Thymus (tissue), 14 donors: ENCODE results near the gene RABAC1. TPM values are rescaled to one million over a fixed set of nuclear protein-coding genes. Genes with fewer than 3 reads are reported as not detected.

Experiments
- DNase-seq, 9 donors: peaks; one replicate each; pipeline ENCODE4 v3.0.0-alpha.2; 2013; ENCODE audit warnings: low spot score in 9 of 9, low read depth in 6 of 9, missing footprints in 1 of 9
- H3K27ac ChIP-seq, 2 donors: one replicate each; pipeline ENCODE4 v1.5.1; 2013; ENCODE audit warnings: control low read depth in 1 of 2, low read depth in 1 of 2, low read length in 1 of 2, mild to moderate bottlenecking in 1 of 2, moderate library complexity in 1 of 2
- H3K27me3 ChIP-seq, 2 donors: one replicate each; pipeline ENCODE4 v1.5.1; 2013; ENCODE audit warnings: low read length in 1 of 2; ENCODE audit not compliant: control insufficient read depth in 2 of 2, insufficient read depth in 1 of 2
- H3K36me3 ChIP-seq, 2 donors: one replicate each; pipeline ENCODE4 v1.5.1; 2013; ENCODE audit warnings: low read length in 1 of 2, mild to moderate bottlenecking in 1 of 2, moderate library complexity in 1 of 2; ENCODE audit not compliant: control insufficient read depth in 2 of 2, insufficient read depth in 2 of 2
- H3K4me1 ChIP-seq, 2 donors: one replicate each; pipeline ENCODE4 v1.5.1; 2013; ENCODE audit warnings: low read length in 2 of 2; ENCODE audit not compliant: control insufficient read depth in 2 of 2, insufficient read depth in 2 of 2
- H3K4me3 ChIP-seq, 2 donors: one replicate each; pipeline ENCODE4 v1.5.1; 2013; ENCODE audit warnings: low read length in 2 of 2, control low read depth in 1 of 2, mild to moderate bottlenecking in 1 of 2
- H3K9me3 ChIP-seq, 2 donors: one replicate each; pipeline ENCODE4 v1.5.1; 2013; ENCODE audit warnings: low read length in 1 of 2, mild to moderate bottlenecking in 1 of 2; ENCODE audit not compliant: control insufficient read depth in 2 of 2, insufficient read depth in 1 of 2
- WGBS: extraction: QIAGEN DNeasy Blood & Tissue Kit; methylation state at CpG from one replicate; pipeline ENCODE4 v1.1.7; 2013; 5-methylcytosine and 5-hydroxymethylcytosine counted together
- long read RNA-seq, 10 donors: transcript quantifications; one replicate each; lab custom pipeline, GENCODE V29; 2026
- polyA plus RNA-seq: library from polyadenylated mRNA; stranded (reverse); fragments of 200-250 nt; gene quantifications from one replicate; pipeline ENCODE4 v1.2.3, GENCODE V29; 2013
- total RNA-seq: library from RNA; stranded (reverse); fragments of 120-200 nt; gene quantifications from one replicate; pipeline ENCODE4 v1.2.4, GENCODE V29; 2013
- donor health status: healthy.

The RABAC1 gene
- total RNA-seq, result 116 TPM
- polyA plus RNA-seq, result 111 TPM
- long read RNA-seq, donor 1, partial matches to known transcripts, result 0 of 6 reads
- long read RNA-seq, donor 1, other reads (novel, unspliced or antisense), result 0 of 6 reads
- long read RNA-seq, donor 2, transcript RABAC1-201 (5 exons, 821 nt), result major isoform, 62 of 78 reads
- long read RNA-seq, donor 2, partial matches to known transcripts, result 0 of 78 reads
- long read RNA-seq, donor 2, other reads (novel, unspliced or antisense), result 6 of 78 reads
- long read RNA-seq, donor 3, transcript RABAC1-201 (5 exons, 821 nt), result major isoform, 91 of 126 reads
- long read RNA-seq, donor 3, transcript RABAC1-204 (1 exons, 662 nt), result minor isoform, 6 of 126 reads
- long read RNA-seq, donor 3, partial matches to known transcripts, result 15 of 126 reads
- long read RNA-seq, donor 3, other reads (novel, unspliced or antisense), result 12 of 126 reads
- long read RNA-seq, donor 4, transcript RABAC1-201 (5 exons, 821 nt), result major isoform, 19 of 30 reads
- long read RNA-seq, donor 4, transcript RABAC1-204 (1 exons, 662 nt), result minor isoform, 8 of 30 reads
- long read RNA-seq, donor 4, partial matches to known transcripts, result 0 of 30 reads
- long read RNA-seq, donor 4, other reads (novel, unspliced or antisense), result 0 of 30 reads
- long read RNA-seq, donor 5, transcript RABAC1-201 (5 exons, 821 nt), result major isoform, 89 of 116 reads
- long read RNA-seq, donor 5, transcript RABAC1-204 (1 exons, 662 nt), result minor isoform, 7 of 116 reads
- long read RNA-seq, donor 5, partial matches to known transcripts, result 5 of 116 reads
- long read RNA-seq, donor 5, other reads (novel, unspliced or antisense), result 6 of 116 reads
- long read RNA-seq, donor 6, transcript RABAC1-201 (5 exons, 821 nt), result major isoform, 43 of 53 reads
- long read RNA-seq, donor 6, transcript RABAC1-204 (1 exons, 662 nt), result minor isoform, 5 of 53 reads
- long read RNA-seq, donor 6, partial matches to known transcripts, result 0 of 53 reads
- long read RNA-seq, donor 6, other reads (novel, unspliced or antisense), result 0 of 53 reads
- long read RNA-seq, donor 7, transcript RABAC1-201 (5 exons, 821 nt), result major isoform, 29 of 48 reads
- long read RNA-seq, donor 7, transcript RABAC1-204 (1 exons, 662 nt), result minor isoform, 7 of 48 reads
- long read RNA-seq, donor 7, partial matches to known transcripts, result 0 of 48 reads
- long read RNA-seq, donor 7, other reads (novel, unspliced or antisense), result 7 of 48 reads
- long read RNA-seq, donor 8, transcript RABAC1-201 (5 exons, 821 nt), result major isoform, 15 of 18 reads
- long read RNA-seq, donor 8, partial matches to known transcripts, result 0 of 18 reads
- long read RNA-seq, donor 8, other reads (novel, unspliced or antisense), result 0 of 18 reads
- long read RNA-seq, donor 9, transcript RABAC1-201 (5 exons, 821 nt), result major isoform, 35 of 46 reads
- long read RNA-seq, donor 9, partial matches to known transcripts, result 5 of 46 reads
- long read RNA-seq, donor 9, other reads (novel, unspliced or antisense), result 0 of 46 reads
- long read RNA-seq, donor 10, transcript RABAC1-201 (5 exons, 821 nt), result major isoform, 50 of 59 reads
- long read RNA-seq, donor 10, partial matches to known transcripts, result 0 of 59 reads
- long read RNA-seq, donor 10, other reads (novel, unspliced or antisense), result 5 of 59 reads

DNA sequence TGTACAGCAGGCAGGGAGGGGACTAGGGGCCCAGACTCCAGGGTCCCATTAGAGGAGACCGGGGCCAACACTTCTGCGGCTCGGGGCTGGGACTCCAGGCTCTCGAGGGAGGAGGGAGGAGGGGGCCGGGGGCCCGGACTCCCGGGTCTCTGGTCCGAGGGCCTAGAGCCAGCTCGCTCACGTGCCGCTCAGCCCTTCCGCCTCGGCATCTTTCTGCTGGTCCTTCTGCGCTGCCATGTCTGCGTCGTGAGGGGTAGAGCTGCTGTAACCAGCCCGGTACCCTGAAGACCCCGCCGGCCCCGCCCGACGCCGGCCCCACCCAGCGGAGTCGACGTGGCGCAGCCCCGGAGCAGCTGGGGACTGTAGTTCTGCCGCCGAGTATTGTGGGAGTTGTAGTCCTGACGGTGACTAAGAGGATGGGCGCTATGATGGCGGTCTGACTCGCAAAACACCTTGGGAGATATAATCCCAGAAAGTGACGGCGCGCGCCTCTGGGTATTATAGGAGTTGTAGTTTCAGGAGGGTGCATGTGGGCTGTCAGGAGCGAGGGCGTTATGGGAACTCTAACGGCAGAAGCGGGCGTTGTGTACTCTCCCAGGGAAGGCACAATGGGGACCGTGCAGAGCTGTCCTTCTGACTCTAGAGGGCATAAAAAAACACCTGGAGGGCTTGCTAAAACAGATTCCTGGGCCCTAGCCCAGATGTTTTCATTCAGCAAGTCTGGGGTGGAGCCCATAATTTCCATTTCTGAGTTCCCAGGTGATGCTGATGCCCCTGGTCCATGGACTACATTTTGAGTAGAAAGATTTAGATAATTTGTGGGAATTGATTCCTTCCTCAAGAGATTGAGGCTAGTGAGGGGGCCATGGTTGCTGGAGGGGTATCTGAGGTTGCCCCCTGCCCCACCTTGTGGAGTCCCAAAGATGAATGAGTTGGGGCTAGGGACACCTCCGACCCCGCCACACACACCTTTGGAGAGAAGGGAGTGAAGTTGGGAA lies at the start of gene RABAC1:
Gene RABAC1, minus strand, starts transcription at position 266 of the 998 bp plus-strand sequence. Its CDS starts 29 bp downstream, at position 237.
- DNase-seq, result peak; percentile 85 to 97 (median 93)
- Histone ChIP-seq H3K36me3 (peaks cover 13 to 23% of the 10 kb centered on the region in 2 donors), H3K27me3 (no peaks in the 10 kb centered on the region), H3K4me3 (peak within 1 kb of the TSS; percentile 62 to 95), H3K27ac (peak within 1 kb of the TSS; percentile 70 to 89), H3K9me3 (no peaks in the 10 kb centered on the region), H3K4me1 (peaks cover 2 to 21% of the 10 kb centered on the region in 2 donors)
- WGBS, result 5% methylated on average over 46 of the region's 46 CpGs

GRCh38 chr19:42006569-42006968 lies 47.4 kb upstream of the RABAC1 start:
- DNase-seq, result no peak
- 96% methylated on average over 13 of the region's 13 CpGs for WGBS
- Histone ChIP-seq H3K36me3 (no peaks in the 10 kb centered on the region), H3K4me3 (no peak overlapping the region), H3K4me1 (no peaks in the 10 kb centered on the region), H3K9me3 (no peaks in the 10 kb centered on the region), H3K27me3 (peaks cover 0 to 9% of the 10 kb centered on the region in 2 donors), H3K27ac (no peak overlapping the region)

DNA sequence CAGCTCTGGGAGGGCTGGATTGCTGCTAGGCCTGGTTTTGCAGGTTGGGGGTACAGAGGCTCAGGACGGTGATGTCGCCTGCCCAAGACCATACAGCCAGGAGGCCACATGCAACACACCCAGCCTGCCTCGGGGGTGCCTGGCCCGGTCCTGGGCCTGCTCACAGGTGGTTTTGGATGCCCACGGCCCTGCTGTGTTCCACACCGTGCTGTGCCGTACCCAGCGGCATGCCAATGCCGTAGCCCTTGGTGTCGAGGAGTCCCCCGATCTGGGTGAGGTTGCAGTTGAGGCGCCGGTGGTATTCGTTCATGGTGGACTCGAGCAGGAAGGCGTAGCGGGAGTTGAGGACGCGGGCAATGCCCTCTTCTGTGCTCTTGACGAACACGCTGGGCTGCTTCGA lies 46.4 kb upstream of the RABAC1 start:
- peaks cover 5 to 19% of the 10 kb centered on the region in 2 donors for H3K27me3 ChIP-seq
- no peaks in the 10 kb centered on the region for H3K36me3 ChIP-seq
- 97% methylated on average over 22 of the region's 22 CpGs for WGBS
- no peaks in the 10 kb centered on the region for H3K4me1 ChIP-seq
- DNase-seq, result no peak
- peaks cover 0 to 1% of the 10 kb centered on the region in 2 donors for H3K9me3 ChIP-seq
- H3K27ac ChIP-seq, result no peak overlapping the region
- H3K4me3 ChIP-seq, result no peak overlapping the region

DNA sequence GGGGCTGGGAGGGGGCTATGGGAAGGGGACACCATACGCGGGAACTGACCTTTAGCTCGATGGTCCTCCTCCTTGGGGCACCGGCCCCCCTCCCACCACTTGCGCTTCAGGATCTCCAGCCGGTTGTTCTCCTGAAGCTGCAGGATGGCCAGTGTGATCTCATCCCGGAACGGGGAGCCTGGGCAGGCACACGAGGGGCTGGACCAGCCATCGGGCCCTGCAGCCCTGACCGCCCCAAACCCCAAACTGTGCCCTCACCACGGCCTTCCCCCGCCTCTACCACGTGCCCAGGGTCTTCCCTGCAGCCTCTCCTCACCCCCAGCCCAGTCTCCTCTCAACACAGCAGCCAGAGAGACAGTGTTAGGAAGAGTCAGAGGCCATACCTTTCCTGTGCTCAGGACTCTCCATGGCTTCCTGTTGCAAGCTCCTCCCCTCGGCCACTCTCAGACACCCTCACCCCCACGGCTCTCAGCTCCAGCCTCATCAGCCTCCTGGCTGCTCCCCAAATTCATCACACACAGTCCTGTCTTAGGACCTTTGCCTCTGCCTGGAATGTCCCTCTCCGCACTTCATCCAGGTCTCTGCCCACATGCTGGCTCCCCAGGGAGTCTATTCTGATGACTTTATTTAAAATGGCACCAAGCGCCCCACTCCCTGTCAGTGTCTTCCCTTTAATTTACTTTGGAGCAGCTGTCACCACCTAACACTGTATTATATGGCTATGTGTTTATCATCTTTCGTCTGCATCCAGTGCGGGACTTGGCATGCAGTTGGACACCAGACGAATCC lies 44.6 kb upstream of the RABAC1 start:
- WGBS, result 96% methylated on average over 21 of the region's 21 CpGs
- peaks cover 23 to 34% of the 10 kb centered on the region in 2 donors for H3K27me3 ChIP-seq

GRCh38 chr19:41999878-42000208 lies 40.7 kb upstream of the RABAC1 start:
- Histone ChIP-seq H3K27ac (no peak overlapping the region), H3K4me3 (no peak overlapping the region), H3K27me3 (peaks cover 49 to 73% of the 10 kb centered on the region in 2 donors), H3K9me3 (peaks cover 1 to 3% of the 10 kb centered on the region in 2 donors), H3K4me1 (peaks cover 14 to 22% of the 10 kb centered on the region in 2 donors), H3K36me3 (no peaks in the 10 kb centered on the region)
- 96% methylated on average over 7 of the region's 7 CpGs for WGBS
- no peak for DNase-seq

More for the DNA sequence above, 44.6 kb upstream of the RABAC1 start:
- Histone ChIP-seq H3K36me3 (no peaks in the 10 kb centered on the region), H3K4me1 (peaks cover 0 to under 1% of the 10 kb centered on the region in 2 donors), H3K4me3 (no peak overlapping the region), H3K9me3 (peaks cover 0 to 1% of the 10 kb centered on the region in 2 donors), H3K27ac (no peak overlapping the region)
- no peak for DNase-seq

DNA sequence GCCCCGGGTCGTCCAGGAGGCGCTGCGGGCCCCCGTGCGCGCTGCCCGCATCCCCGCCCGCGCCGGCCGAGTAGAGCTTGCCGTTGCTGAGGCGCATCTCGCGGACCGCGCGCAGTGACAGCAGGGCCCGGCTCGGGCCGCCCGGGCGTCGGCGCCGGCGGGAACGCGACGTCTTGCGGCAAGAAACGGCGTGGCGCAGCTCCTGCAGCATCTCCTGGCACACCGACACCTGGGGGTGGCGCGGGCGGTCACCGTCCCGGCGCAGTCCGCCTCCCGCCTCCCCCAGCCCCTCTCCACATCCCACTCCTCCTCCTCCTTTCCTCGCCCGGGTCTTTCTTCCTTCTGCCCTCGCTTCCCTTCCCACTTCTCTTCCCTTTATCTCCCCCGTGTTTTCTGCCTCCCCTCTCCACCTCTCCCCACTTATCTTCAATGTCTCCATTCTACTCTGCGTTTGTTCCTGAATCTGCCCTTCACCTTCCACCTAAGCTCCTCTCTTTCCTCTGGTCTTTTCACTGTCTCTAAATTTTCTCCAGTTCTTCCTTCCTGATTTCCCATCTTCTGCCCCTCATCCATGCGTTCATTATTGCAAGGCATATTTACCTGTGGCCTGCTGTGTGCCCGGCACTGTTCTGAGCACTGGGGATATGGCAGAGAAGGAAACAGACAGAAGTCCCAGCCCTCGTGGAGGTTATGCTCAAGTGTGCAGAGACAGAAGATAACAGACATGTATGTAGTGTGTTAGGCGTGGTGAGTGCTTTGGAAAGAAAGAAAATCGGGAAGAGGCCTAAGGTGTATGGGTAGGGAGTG lies 40.2 kb upstream of the RABAC1 start:
- 17% methylated on average over 55 of the region's 55 CpGs for WGBS

More for the DNA sequence above, 40.2 kb upstream of the RABAC1 start:
- Histone ChIP-seq H3K27me3 (peaks cover 49 to 78% of the 10 kb centered on the region in 2 donors), H3K4me1 (peaks cover 14 to 25% of the 10 kb centered on the region in 2 donors), H3K9me3 (peaks cover 1 to 3% of the 10 kb centered on the region in 2 donors), H3K27ac (no peak overlapping the region), H3K36me3 (no peaks in the 10 kb centered on the region), H3K4me3 (peak overlapping the region in 1 of 2 donors; percentile 19)
- peak in 1 of 9 donors; percentile 16 for DNase-seq
